ENCODE results near the gene GPR171. TPM values are rescaled to one million over a fixed set of nuclear protein-coding genes. Genes with fewer than 3 reads are reported as not detected.

GPR171 gene
- total RNA-seq, 1 donor from 2014 or later, result not detected

DNA sequence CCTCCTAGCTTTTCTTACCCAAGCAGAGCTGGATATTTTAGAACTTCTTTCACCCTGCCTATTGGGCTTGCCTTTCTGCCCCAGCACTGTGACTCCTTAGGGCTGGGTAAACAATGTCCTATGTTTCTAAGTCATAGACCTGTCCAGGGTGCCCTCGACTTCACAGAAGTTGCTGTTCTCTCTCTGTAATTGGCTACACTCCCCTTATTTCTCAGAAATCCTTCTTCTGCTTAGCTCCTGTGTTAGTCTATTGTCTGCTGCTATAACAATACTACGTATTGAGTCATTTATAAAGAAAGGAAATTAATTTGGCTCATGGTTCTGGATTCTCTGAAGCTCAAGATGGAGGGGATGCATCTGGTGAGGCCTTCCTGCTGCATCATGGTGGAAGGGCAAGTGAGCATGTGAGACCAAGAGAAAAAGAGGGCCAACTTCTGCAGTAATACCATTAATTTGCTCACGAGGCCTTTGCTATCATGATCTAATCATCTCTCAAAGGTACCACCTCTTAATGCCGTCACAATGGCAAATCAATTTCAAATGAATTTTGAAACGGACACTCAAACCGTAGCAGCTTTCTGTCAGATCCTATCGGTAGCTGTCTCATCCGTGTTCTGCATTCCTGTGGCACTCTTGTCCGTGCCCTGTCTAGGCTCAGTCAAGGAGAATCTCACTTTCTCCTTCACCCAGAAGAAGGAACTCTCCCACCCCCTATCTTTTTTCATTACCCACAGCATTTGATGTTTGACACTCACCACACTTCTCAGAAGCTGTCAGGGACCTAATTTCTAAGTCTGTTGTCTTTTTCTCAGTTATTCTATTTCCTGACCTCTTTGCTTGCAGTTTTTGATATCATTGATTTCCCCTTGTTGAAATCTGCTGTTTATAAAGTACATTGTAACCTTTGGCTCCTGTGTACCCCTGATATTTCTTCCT lies 22.3 kb upstream of the GPR171 start:
- no peaks in the 10 kb centered on the region for H3K79me2 ChIP-seq (ENCODE audit: insufficient read depth, low read length)
- Mint-ChIP-seq H3K27ac (ENCODE audit: unreplicated experiment) (peak overlapping the region; percentile 96), H3K4me3 (ENCODE audit: unreplicated experiment) (no peak overlapping the region), H3K36me3 (ENCODE audit: low read depth, unreplicated experiment) (peaks cover 17% of the 10 kb centered on the region), H3K4me1 (ENCODE audit: low read depth, unreplicated experiment) (peaks cover 46% of the 10 kb centered on the region), H3K27me3 (ENCODE audit: low read depth, unreplicated experiment) (no peaks in the 10 kb centered on the region), H3K9me3 (ENCODE audit: unreplicated experiment) (peaks cover 13% of the 10 kb centered on the region)
- no peaks in the 10 kb centered on the region for H3K9me3 ChIP-seq (ENCODE audit: insufficient read depth, low read depth, low read length)
- H2AFZ ChIP-seq (ENCODE audit: low read depth, low read length), result no peak overlapping the region
- H3K4me2 ChIP-seq (ENCODE audit: low read length), result no peak overlapping the region
- DNase-seq (ENCODE audit: low read depth) (no peak), FAIRE-seq (no peak)
- H3K27ac ChIP-seq (ENCODE audit: low read depth, low read length), result peak overlapping the region; percentile 96
- no peaks in the 10 kb centered on the region for H4K20me1 ChIP-seq (ENCODE audit: insufficient read depth, low read length)
- H3K4me3 ChIP-seq (ENCODE audit: insufficient read depth, low read depth, low read length), result no peak overlapping the region
- H3K4me1 ChIP-seq (ENCODE audit: insufficient read depth, low read length), result peaks cover 35% of the 10 kb centered on the region
- H3K9ac ChIP-seq (ENCODE audit: low read length), result peak overlapping the region; percentile 48
- TF ChIP-seq CTCF (IDR thresholded peaks at IDR 0.05; ENCODE audit: insufficient read depth, low read depth, low read length) (no peak), EZH2 (IDR thresholded peaks at IDR 0.05; ENCODE audit: insufficient read depth, low read length) (no peak)
- H3K27me3 ChIP-seq (ENCODE audit: insufficient read depth, low read length), result no peaks in the 10 kb centered on the region
- no peaks in the 10 kb centered on the region for H3K36me3 ChIP-seq (ENCODE audit: insufficient read depth, low read length)

DNA sequence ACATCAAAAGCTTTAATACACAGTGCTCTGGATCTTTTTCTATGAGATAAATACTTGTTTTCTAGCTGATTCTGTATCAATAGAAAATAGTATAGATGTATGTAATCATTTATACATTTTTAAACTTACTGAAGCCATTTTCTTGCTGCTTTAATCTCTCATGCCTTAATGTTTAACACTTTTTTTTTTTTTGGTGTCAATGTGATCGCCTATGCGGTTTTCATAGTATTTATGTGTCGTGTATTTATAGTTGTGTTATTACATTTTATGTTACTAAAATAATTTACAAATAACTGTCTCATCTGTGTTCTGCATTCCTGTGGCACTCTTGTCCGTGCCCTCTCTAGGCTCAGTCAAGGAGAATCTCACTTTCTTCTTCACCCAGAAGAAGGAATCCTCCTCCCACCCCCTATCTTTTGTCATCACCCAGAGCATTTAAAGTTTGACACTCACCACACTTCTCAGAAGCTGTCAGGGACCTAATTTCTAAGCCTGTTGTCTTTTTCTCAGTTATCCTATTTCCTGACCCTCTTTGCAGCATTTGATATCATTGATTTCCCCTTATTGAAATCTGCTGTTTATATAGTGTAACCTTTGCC lies 21.4 kb upstream of the GPR171 start:
- Histone ChIP-seq H3K27ac (ENCODE audit: low read depth, low read length) (no peak overlapping the region), H2AFZ (ENCODE audit: low read depth, low read length) (no peak overlapping the region), H3K27me3 (ENCODE audit: insufficient read depth, low read length) (no peaks in the 10 kb centered on the region), H3K4me1 (ENCODE audit: insufficient read depth, low read length) (peaks cover 35% of the 10 kb centered on the region), H3K36me3 (ENCODE audit: insufficient read depth, low read length) (no peaks in the 10 kb centered on the region), H3K9me3 (ENCODE audit: insufficient read depth, low read depth, low read length) (no peaks in the 10 kb centered on the region), H3K9ac (ENCODE audit: low read length) (no peak overlapping the region), H3K4me3 (ENCODE audit: insufficient read depth, low read depth, low read length) (no peak overlapping the region), H3K4me2 (ENCODE audit: low read length) (no peak overlapping the region), H4K20me1 (ENCODE audit: insufficient read depth, low read length) (no peaks in the 10 kb centered on the region), H3K79me2 (ENCODE audit: insufficient read depth, low read length) (no peaks in the 10 kb centered on the region)
- no peak for TF ChIP-seq EZH2 (IDR thresholded peaks at IDR 0.05; ENCODE audit: insufficient read depth, low read length)
- TF ChIP-seq CTCF (IDR thresholded peaks at IDR 0.05; ENCODE audit: insufficient read depth, low read depth, low read length), result no peak
- Mint-ChIP-seq H3K36me3 (ENCODE audit: low read depth, unreplicated experiment) (peaks cover 17% of the 10 kb centered on the region), H3K9me3 (ENCODE audit: unreplicated experiment) (peaks cover 13% of the 10 kb centered on the region), H3K27me3 (ENCODE audit: low read depth, unreplicated experiment) (no peaks in the 10 kb centered on the region), H3K4me1 (ENCODE audit: low read depth, unreplicated experiment) (peaks cover 50% of the 10 kb centered on the region), H3K4me3 (ENCODE audit: unreplicated experiment) (no peak overlapping the region), H3K27ac (ENCODE audit: unreplicated experiment) (peak overlapping the region; percentile 35)
- FAIRE-seq (no peak), DNase-seq (ENCODE audit: low read depth) (no peak)

Measured in astrocyte (in vitro differentiated cells and primary cell).